Peyer's patch (tissue), 4 donors: ENCODE measurements around the gene TMEM239.

Source experiments
- CTCF ChIP-seq, 6 experiments: fragments of 450-650 bp in 4 of 6; fragments of 200-600 bp in 2 of 6; sonication (generic) in 1 of 6; IDR thresholded peaks; one replicate each; pipeline ENCODE4 v1.5.1; 2017 to 2019; ENCODE audit warnings: antibody characterized with exemption in 6 of 6, mild to moderate bottlenecking in 3 of 6, moderate library complexity in 1 of 6
- POLR2A ChIP-seq, 2 donors: fragments of 450-650 bp; IDR thresholded peaks; one replicate each; pipeline ENCODE4 v1.5.1; 2017; ENCODE audit warnings: antibody characterized with exemption in 2 of 2, mild to moderate bottlenecking in 2 of 2, moderate library complexity in 2 of 2

- TF ChIP-seq POLR2A (IDR thresholded peaks at IDR 0.05) (no peak), CTCF (IDR thresholded peaks at IDR 0.05) (no peak)
These were observed 11.1 kb upstream of the TMEM239 start for GRCh38 chr20:2804852-2805688.
